Colonic mucosa (tissue), 4 donors: ENCODE results near the gene BFSP1. TPM values are rescaled to one million over a fixed set of nuclear protein-coding genes. Genes with fewer than 3 reads are reported as not detected.

Experiments used
- DNase-seq: peaks from one replicate; pipeline ENCODE4 v3.0.0-alpha.2; 2020
- H3K27ac ChIP-seq: fragments of 200-600 bp; one replicate; pipeline ENCODE4 v1.8.0; 2021
- H3K27me3 ChIP-seq: fragments of 200-600 bp; one replicate; pipeline ENCODE4 v1.8.0; 2021
- H3K36me3 ChIP-seq: fragments of 200-600 bp; one replicate; pipeline ENCODE4 v1.8.0; 2021
- H3K4me1 ChIP-seq: fragments of 200-600 bp; one replicate; pipeline ENCODE4 v1.8.0; 2021; ENCODE audit warnings: mild to moderate bottlenecking
- H3K4me3 ChIP-seq: fragments of 200-600 bp; one replicate; pipeline ENCODE4 v1.8.0; 2021
- H3K9ac ChIP-seq, 2 donors: one replicate each; pipeline ENCODE4 v1.7.0; 2013; ENCODE audit warnings: control low read depth in 2 of 2, low read depth in 2 of 2, low read length in 2 of 2
- H3K9me3 ChIP-seq: fragments of 200-600 bp; one replicate; pipeline ENCODE4 v1.8.0; 2021
- CTCF ChIP-seq: fragments of 200-600 bp; IDR thresholded peaks from one replicate; pipeline ENCODE4 v1.8.0; 2022; ENCODE audit warnings: antibody characterized with exemption, mild to moderate bottlenecking
- intact Hi-C: fragments of 100-400 bp; cut with DNase I; formaldehyde crosslinking; loops from one replicate; pipeline ENCODE4 v1.14.1; 2022
- total RNA-seq, 2 donors: library from RNA; stranded (reverse); fragmentation: NEBNext Ultra II Directional in 1 of 2; extraction: Animal tissue kit (Norgen Biotek cat#: 25700) in 1 of 2; gene quantifications; one replicate each; pipeline ENCODE4 v1.2.1, GENCODE V29; 2021
- donor health status: healthy.
- donor health status: DM: no; HTN: no; CAD: no.
- donor health status: DM: no; HTN: no; CAD: no.

Gene BFSP1
- total RNA-seq, 2 donors from 2014 or later: 0.50 to 0.59 TPM

- TF ChIP-seq CTCF: no peak
- no peak for DNase-seq
- Histone ChIP-seq H3K27ac (no peak overlapping the region), H3K4me1 (no peaks in the 10 kb centered on the region), H3K9ac (no peak overlapping the region), H3K9me3 (no peaks in the 10 kb centered on the region), H3K27me3 (no peaks in the 10 kb centered on the region), H3K36me3 (no peaks in the 10 kb centered on the region), H3K4me3 (no peak overlapping the region)
- intact Hi-C loops: no loop called here
Measured at GRCh38 chr20:17460119-17460518, 71.1 kb downstream of the BFSP1 start.

GRCh38 chr20:17457588-17458190 is 73.5 kb downstream of the BFSP1 start:
- no peaks in the 10 kb centered on the region for H3K4me1 ChIP-seq
- no peak overlapping the region for H3K9ac ChIP-seq
- no peaks in the 10 kb centered on the region for H3K9me3 ChIP-seq
- intact Hi-C loops: no loop called here
- no peak for DNase-seq
- no peak for TF ChIP-seq CTCF
- no peak overlapping the region for H3K4me3 ChIP-seq
- H3K27me3 ChIP-seq: no peaks in the 10 kb centered on the region
- H3K27ac ChIP-seq: no peak overlapping the region
- H3K36me3 ChIP-seq: no peaks in the 10 kb centered on the region

GRCh38 chr20:17457079-17457478 is 74.1 kb downstream of the BFSP1 start:
- no peak for TF ChIP-seq CTCF

GRCh38 chr20:17456279-17456678 is 74.9 kb downstream of the BFSP1 start:
- no peak overlapping the region for H3K4me3 ChIP-seq
- intact Hi-C loops: no loop called here
- H3K4me1 ChIP-seq: no peaks in the 10 kb centered on the region
- no peak overlapping the region for H3K9ac ChIP-seq
- TF ChIP-seq CTCF: no peak
- no peaks in the 10 kb centered on the region for H3K27me3 ChIP-seq
- no peaks in the 10 kb centered on the region for H3K9me3 ChIP-seq
- no peaks in the 10 kb centered on the region for H3K36me3 ChIP-seq
- H3K27ac ChIP-seq: no peak overlapping the region
- no peak for DNase-seq

More at GRCh38 chr20:17457079-17457478, 74.1 kb downstream of the BFSP1 start:
- H3K27ac ChIP-seq: no peak overlapping the region
- no peak overlapping the region for H3K4me3 ChIP-seq
- no peaks in the 10 kb centered on the region for H3K4me1 ChIP-seq
- H3K9me3 ChIP-seq: no peaks in the 10 kb centered on the region
- no peaks in the 10 kb centered on the region for H3K36me3 ChIP-seq
- H3K27me3 ChIP-seq: no peaks in the 10 kb centered on the region
- H3K9ac ChIP-seq: no peak overlapping the region
- no peak for DNase-seq
- intact Hi-C loops: no loop called here

- intact Hi-C loops: no loop called here
- no peak overlapping the region for H3K27ac ChIP-seq
Measured at GRCh38 chr20:17453592-17453991, 77.6 kb downstream of the BFSP1 start.

More at GRCh38 chr20:17453592-17453991, 77.6 kb downstream of the BFSP1 start:
- DNase-seq: no peak
- no peaks in the 10 kb centered on the region for H3K27me3 ChIP-seq
- H3K4me1 ChIP-seq: no peaks in the 10 kb centered on the region
- H3K4me3 ChIP-seq: no peak overlapping the region
- no peaks in the 10 kb centered on the region for H3K9me3 ChIP-seq
- H3K9ac ChIP-seq: no peak overlapping the region
- TF ChIP-seq CTCF: no peak
- no peaks in the 10 kb centered on the region for H3K36me3 ChIP-seq
